ENCODE results near the gene SLC9A3.

Gene SLC9A3

GRCh38 chr5:428219-428618 is 96.0 kb downstream of the SLC9A3 start:
- TF ChIP-seq SPI1 (IDR thresholded peaks at IDR 0.05; ENCODE audit: low read depth, low read length), result no peak
- no peak for TF ChIP-seq POLR2A (IDR thresholded peaks at IDR 0.05; ENCODE audit: low read depth, low read length)
- no peak for TF ChIP-seq PAX5 (IDR thresholded peaks at IDR 0.05; ENCODE audit: insufficient read depth, low read length, severe bottlenecking)
- TF ChIP-seq TAF1 (IDR thresholded peaks at IDR 0.05; ENCODE audit: low read depth, low read length), result no peak
- TF ChIP-seq POU2F2 (IDR thresholded peaks at IDR 0.05; ENCODE audit: low read depth, low read length), result no peak
- no peak; the same call in 1 of the 2 replicates for TF ChIP-seq POLR2AphosphoS5 (IDR thresholded peaks at IDR 0.05; ENCODE audit: low read depth, low read length)
- DNase-seq (ENCODE audit: insufficient read length, low spot score) (no peak), FAIRE-seq (no peak)

GRCh38 chr5:427415-428087 is 96.7 kb downstream of the SLC9A3 start:
- FAIRE-seq (no peak), DNase-seq (ENCODE audit: insufficient read length, low spot score) (no peak)
- TF ChIP-seq PAX5 (IDR thresholded peaks at IDR 0.05; ENCODE audit: insufficient read depth, low read length, severe bottlenecking) (no peak), POU2F2 (IDR thresholded peaks at IDR 0.05; ENCODE audit: low read depth, low read length) (no peak), TAF1 (IDR thresholded peaks at IDR 0.05; ENCODE audit: low read depth, low read length) (no peak), SPI1 (IDR thresholded peaks at IDR 0.05; ENCODE audit: low read depth, low read length) (no peak), POLR2AphosphoS5 (IDR thresholded peaks at IDR 0.05; ENCODE audit: low read depth, low read length) (0 out of 2 replicates have a peak, but pooled peaks have one; percentile 20), POLR2A (IDR thresholded peaks at IDR 0.05; ENCODE audit: low read depth, low read length) (peak; percentile 0; the same call in 1 of the 2 replicates)

GRCh38 chr5:426392-426976 is 97.8 kb downstream of the SLC9A3 start:
- FAIRE-seq, result peak; percentile 40
- TF ChIP-seq POLR2AphosphoS5 (IDR thresholded peaks at IDR 0.05; ENCODE audit: low read depth, low read length), result no peak
- 0 out of 2 replicates have a peak, but pooled peaks have one; percentile 37 for TF ChIP-seq POLR2A (IDR thresholded peaks at IDR 0.05; ENCODE audit: low read depth, low read length)
- no peak for DNase-seq (ENCODE audit: insufficient read length, low spot score)

- DNase-seq (ENCODE audit: insufficient read length, low spot score) (no peak), FAIRE-seq (no peak)
- TF ChIP-seq PAX5 (IDR thresholded peaks at IDR 0.05; ENCODE audit: insufficient read depth, low read length, severe bottlenecking) (no peak), POLR2AphosphoS5 (IDR thresholded peaks at IDR 0.05; ENCODE audit: low read depth, low read length) (no peak), TAF1 (IDR thresholded peaks at IDR 0.05; ENCODE audit: low read depth, low read length) (no peak), SPI1 (IDR thresholded peaks at IDR 0.05; ENCODE audit: low read depth, low read length) (no peak), POLR2A (IDR thresholded peaks at IDR 0.05; ENCODE audit: low read depth, low read length) (no peak), POU2F2 (IDR thresholded peaks at IDR 0.05; ENCODE audit: low read depth, low read length) (no peak)
Measured at GRCh38 chr5:425714-426113, 98.5 kb downstream of the SLC9A3 start.

GRCh38 chr5:424301-425110 is 99.7 kb downstream of the SLC9A3 start:
- FAIRE-seq, result no peak
- peak; percentile 75 for DNase-seq (ENCODE audit: insufficient read length, low spot score)
- no peak for TF ChIP-seq PAX5 (IDR thresholded peaks at IDR 0.05; ENCODE audit: insufficient read depth, low read length, severe bottlenecking)
- peak; percentile 99 for TF ChIP-seq SPI1 (IDR thresholded peaks at IDR 0.05; ENCODE audit: low read depth, low read length)
- 0 out of 2 replicates have a peak, but pooled peaks have one; percentile 45 for TF ChIP-seq POLR2A (IDR thresholded peaks at IDR 0.05; ENCODE audit: low read depth, low read length)
- peak; percentile 19; the same call in 1 of the 2 replicates for TF ChIP-seq POLR2AphosphoS5 (IDR thresholded peaks at IDR 0.05; ENCODE audit: low read depth, low read length)
- 0 out of 2 replicates have a peak, but pooled peaks have one; percentile 12 for TF ChIP-seq TAF1 (IDR thresholded peaks at IDR 0.05; ENCODE audit: low read depth, low read length)
- no peak for TF ChIP-seq POU2F2 (IDR thresholded peaks at IDR 0.05; ENCODE audit: low read depth, low read length)

- TF ChIP-seq POLR2AphosphoS5 (IDR thresholded peaks at IDR 0.05; ENCODE audit: low read depth, low read length) (0 out of 2 replicates have a peak, but pooled peaks have one; percentile 5), POLR2A (IDR thresholded peaks at IDR 0.05; ENCODE audit: low read depth, low read length) (no peak), SPI1 (IDR thresholded peaks at IDR 0.05; ENCODE audit: low read depth, low read length) (no peak), PAX5 (IDR thresholded peaks at IDR 0.05; ENCODE audit: insufficient read depth, low read length, severe bottlenecking) (no peak)
- DNase-seq (ENCODE audit: insufficient read length, low spot score), result no peak
- FAIRE-seq, result peak; percentile 95
Measured at GRCh38 chr5:423626-424261, 100.5 kb downstream of the SLC9A3 start.

GRCh38 chr5:423233-423565 is 101.0 kb downstream of the SLC9A3 start:
- no peak for FAIRE-seq
- no peak for TF ChIP-seq POLR2A (IDR thresholded peaks at IDR 0.05; ENCODE audit: low read depth, low read length)
- no peak for TF ChIP-seq TAF1 (IDR thresholded peaks at IDR 0.05; ENCODE audit: low read depth, low read length)
- no peak for TF ChIP-seq PAX5 (IDR thresholded peaks at IDR 0.05; ENCODE audit: insufficient read depth, low read length, severe bottlenecking)
- no peak for DNase-seq (ENCODE audit: insufficient read length, low spot score)

GRCh38 chr5:422323-423232 is 101.7 kb downstream of the SLC9A3 start:
- TF ChIP-seq SPI1 (IDR thresholded peaks at IDR 0.05; ENCODE audit: low read depth, low read length) (no peak), POLR2AphosphoS5 (IDR thresholded peaks at IDR 0.05; ENCODE audit: low read depth, low read length) (0 out of 2 replicates have a peak, but pooled peaks have one; percentile 16)
- FAIRE-seq (no peak), DNase-seq (ENCODE audit: insufficient read length, low spot score) (no peak)
